HG03469 (cell line): ENCODE measurements around the gene SNF8.

Experiments
- ATAC-seq: cut with Tn5 transposase; IDR thresholded peaks from one replicate; pipeline ENCODE4 v1.9.1; 2021; ENCODE audit warnings: mild to moderate bottlenecking, moderate library complexity, moderate number of reproducible peaks; ENCODE audit not compliant: unreplicated experiment

SNF8 gene

GRCh38 chr17:48893646-48894508 lies 50.8 kb downstream of the SNF8 start:
- no peak for ATAC-seq

GRCh38 chr17:48892940-48893645 lies 51.5 kb downstream of the SNF8 start:
- ATAC-seq, result no peak

- no peak for ATAC-seq
Observed at GRCh38 chr17:48890086-48890485, 54.6 kb downstream of the SNF8 start.

- ATAC-seq, result no peak
Observed at GRCh38 chr17:48883171-48883570, 61.5 kb downstream of the SNF8 start.

GRCh38 chr17:48882272-48882671 lies 62.4 kb downstream of the SNF8 start:
- ATAC-seq, result no peak
